NCI-H226 (cell line): ENCODE results near the gene TEX19.
"Not testable (repeated sequence)": the region's sequence is repeated elsewhere in the genome, so short reads cannot be mapped to it uniquely, and the experiment has no call there.

Source experiments
- DNase-seq: peaks from one replicate; pipeline ENCODE4 v3.0.0-alpha.2; 2015

The TEX19 gene

GRCh38 chr17:82359451-82360074 lies 516 bp downstream of the TEX19 start:
- DNase-seq: not testable (repeated sequence)

GRCh38 chr17:82361885-82362633 lies 3.0 kb downstream of the TEX19 start:
- DNase-seq: no peak

DNA sequence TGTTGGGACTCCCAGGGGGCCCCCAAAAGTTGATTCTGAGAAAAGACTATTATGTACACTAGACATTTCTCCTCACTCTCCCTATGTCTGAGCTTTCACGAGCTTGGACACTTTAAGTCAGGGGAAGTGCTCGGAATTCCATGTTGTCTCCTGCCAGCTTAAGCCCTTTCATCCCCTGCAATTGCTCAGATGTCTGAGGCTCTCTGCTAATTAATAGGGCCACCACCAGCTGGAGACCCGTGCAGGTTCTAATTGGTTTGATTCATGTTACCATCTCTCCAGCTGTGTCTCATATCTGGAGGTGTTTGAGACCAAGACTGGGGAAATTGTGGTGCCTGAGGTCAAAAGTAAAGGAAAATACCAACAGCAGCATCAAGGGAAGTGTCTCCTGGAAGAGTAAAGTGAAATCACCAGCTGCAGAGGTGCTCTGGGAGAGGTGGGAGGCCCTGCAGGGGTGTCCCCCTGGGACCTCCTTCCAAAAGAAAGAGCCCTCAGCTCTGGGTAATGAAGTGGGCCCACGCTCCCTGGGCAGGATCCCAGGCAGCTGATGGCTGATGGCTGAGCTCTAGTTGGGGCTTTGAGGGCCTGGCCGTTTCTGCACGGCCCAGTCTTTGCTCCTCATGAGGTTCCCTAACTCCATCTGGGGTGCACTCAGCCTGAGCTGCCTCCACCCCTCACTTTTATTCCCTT lies 6.7 kb downstream of the TEX19 start:
- DNase-seq: no peak

DNA sequence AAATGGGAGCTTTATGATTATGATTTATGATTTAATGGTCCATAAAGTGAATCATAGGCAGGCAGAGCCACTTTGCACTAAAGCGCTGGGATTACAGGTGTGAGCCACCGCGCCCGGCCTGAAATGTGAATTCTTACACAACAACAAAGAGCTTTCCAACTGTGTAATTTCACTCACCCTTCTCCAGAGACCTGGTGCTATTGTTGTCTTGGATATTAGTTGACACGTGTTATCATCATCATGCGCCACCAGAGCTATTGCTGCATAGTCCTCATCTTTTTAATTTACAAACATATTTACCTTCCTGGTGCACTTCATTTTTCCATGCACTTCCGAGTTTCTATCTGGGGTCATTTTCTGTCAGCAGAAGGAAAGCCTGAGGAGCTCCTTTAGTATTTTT lies 7.7 kb downstream of the TEX19 start:
- no peak for DNase-seq

DNA sequence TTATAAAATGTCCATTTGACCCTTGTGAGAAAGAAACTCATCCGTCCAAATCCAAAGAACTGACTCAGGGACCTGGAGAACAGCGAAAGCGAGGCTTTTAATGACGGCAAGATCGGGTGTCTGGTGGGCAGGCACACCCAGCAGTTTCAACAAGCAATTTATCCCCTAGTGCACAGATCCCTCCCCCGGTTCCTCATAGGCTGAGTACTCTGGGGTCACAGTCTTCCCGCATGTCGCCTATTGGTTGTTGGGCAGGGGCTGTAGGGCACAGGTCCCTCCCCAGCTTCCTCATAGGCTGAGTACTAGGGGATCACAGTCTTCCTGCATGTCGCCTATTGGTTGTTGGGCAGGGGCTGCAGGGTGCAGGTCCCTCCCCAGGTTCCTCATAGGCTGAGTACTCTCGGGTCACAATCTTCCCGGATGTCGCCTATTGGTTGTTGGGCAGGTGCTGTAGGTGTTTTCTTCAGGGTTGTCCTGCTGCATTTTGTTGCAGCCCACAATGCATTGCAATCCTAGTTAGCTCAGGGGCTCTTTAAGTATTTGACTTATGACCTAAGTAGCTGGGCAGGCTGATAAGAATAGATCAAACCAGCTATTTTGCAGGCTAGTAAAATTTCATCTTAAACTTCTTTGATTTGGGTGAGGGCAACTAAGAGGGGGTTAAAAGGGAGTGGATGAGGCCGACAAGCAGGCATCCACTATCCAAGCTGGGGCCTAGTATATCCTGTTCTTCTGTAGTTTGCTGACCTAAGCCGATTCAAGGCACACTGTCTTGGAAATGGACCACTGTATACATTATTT lies 8.9 kb downstream of the TEX19 start:
- DNase-seq: peak; percentile 81

GRCh38 chr17:82369211-82369610 lies 10.2 kb downstream of the TEX19 start:
- DNase-seq: no peak

GRCh38 chr17:82370471-82371332 lies 11.7 kb downstream of the TEX19 start:
- no peak for DNase-seq

DNA sequence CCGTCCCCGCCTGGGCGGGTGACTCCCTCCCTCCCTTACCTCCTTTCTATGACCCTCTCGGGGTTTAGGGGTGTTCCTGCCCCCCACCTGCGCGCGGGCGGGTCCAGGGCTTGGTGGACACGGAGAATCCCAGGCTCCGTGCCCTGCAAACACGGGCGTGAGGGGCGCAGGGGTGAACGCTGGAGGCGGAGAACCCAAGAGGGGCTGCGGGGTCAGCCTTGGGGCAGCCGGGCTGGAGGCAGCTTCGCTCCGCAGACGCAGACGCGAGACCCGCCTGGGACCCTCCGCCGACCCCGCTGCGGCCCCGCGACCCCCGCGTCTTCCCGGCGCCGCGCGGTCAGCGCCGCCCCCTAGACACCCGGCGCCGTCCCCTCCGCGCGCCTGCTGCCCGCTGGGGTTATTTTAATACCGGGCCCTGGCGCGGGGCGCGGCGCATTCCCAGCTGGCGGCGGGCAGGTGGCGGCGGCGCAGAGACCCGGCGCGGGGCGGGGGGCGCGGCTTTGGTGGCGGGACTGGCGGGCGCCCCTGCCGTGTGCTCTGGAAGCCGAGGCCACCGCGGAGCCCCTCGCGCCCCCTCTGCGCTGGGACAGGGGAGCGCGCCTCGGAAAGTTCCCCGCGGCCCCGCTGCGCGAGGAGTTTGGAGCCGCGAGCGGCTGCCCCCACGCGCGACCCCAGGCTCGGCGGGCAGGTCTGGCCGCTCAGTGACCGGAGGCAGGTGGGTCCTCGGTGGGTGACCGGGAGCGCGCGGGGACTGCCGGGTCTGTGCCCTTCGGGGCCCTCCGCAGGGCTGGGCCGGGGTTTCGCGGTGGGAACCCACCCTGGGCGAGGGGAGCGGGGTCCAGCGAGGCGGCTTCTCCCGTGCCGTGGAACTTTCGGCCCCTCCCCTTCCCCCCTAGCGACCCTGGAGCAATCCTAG lies 12.5 kb downstream of the TEX19 start, which contains the start of gene UTS2R:
Gene UTS2R (plus strand): TSS at position 433 of the 916 bp plus-strand sequence. CDS start 2,560 bp downstream, outside the sequence.
- DNase-seq: no peak

DNA sequence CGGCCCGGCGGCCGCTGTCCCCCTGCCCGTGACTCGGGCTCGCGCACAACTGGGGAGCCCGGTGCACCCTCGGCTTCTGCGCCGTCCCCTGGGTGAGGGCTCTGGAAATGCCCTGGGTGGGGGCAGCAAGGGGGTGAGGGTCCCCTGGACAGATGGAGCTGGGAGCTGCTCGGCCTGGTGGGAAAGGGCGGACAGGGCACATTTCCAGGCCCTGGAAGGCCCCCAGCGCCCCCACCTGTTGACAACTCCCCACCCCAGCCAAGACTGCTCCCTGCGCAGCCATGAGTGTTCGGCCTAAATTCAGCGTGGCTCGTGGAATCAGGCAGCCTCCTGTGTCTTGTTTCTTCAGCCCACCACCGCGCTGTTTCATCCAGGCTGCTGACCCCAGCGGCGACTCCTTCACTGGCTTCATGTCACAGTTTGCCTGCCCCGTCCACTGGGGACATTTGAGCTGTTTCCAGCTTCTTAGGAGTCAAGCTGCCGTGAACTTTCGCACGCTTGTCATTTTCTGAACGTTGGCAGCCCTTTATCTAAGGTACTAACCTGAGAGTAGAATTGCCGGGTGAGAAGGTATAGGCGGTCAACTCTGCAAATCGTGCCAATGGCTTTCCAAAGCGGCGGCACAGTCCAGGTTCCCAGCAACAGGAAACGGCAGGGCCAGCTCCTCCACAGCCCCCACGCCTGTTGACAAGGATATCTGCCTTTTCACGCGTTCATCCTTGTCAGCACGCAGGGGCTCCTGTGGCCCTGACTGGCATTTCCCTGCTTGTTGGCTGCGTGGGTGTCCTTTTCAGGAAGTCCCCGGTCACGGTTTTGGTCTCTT lies 13.4 kb downstream of the TEX19 start:
- no peak for DNase-seq

DNA sequence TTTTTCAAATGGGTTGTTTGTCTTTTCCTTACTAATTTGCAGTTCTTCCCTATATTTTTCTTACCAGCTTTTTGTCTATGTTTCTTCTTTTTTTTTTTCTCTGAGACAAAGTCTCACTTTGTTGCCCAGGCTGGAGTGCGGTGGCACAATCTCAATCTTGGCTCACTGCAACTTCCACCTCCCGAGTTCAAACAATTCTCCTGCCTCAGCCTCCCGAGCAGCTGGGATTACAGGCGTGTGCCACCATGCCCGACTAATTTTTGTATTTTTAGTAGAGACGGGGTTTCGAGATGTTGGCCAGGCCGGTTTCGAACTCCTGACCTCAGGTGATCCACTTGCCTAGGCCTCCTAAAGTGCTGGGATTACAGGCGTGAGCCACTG lies 14.0 kb downstream of the TEX19 start:
- DNase-seq: not testable (repeated sequence)

DNA sequence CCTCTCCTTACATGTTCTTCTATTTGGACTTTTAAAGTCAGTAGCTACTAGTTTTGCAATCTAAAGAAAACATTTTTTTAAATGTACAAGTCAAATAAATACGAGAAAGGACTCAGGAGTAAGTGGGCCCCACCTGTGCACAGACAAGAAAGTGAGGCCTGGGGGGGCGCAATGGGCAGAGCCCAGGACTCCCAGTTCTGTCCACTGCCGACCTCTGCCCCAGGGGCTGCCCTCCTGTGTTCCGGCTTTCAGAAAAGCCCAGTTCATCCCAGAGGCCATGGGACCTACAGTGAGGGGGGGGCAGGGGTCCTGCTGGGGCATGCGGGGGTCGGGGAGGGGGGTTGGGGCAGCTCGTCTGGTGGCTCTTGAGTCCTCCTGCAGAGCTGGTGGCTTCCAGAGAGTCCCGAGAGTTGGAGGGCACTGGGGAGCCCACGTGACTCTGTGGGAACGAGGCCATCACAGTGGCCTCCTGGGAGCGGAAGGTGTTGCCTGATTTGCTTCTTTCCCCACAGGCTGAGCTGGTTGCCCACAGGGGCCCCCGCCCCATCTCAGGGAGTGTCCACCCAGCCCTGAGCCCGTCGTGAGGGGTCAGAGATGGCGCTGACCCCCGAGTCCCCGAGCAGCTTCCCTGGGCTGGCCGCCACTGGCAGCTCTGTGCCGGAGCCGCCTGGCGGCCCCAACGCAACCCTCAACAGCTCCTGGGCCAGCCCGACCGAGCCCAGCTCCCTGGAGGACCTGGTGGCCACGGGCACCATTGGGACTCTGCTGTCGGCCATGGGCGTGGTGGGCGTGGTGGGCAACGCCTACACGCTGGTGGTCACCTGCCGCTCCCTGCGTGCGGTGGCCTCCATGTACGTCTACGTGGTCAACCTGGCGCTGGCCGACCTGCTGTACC lies 14.9 kb downstream of the TEX19 start:
- DNase-seq: no peak

DNA sequence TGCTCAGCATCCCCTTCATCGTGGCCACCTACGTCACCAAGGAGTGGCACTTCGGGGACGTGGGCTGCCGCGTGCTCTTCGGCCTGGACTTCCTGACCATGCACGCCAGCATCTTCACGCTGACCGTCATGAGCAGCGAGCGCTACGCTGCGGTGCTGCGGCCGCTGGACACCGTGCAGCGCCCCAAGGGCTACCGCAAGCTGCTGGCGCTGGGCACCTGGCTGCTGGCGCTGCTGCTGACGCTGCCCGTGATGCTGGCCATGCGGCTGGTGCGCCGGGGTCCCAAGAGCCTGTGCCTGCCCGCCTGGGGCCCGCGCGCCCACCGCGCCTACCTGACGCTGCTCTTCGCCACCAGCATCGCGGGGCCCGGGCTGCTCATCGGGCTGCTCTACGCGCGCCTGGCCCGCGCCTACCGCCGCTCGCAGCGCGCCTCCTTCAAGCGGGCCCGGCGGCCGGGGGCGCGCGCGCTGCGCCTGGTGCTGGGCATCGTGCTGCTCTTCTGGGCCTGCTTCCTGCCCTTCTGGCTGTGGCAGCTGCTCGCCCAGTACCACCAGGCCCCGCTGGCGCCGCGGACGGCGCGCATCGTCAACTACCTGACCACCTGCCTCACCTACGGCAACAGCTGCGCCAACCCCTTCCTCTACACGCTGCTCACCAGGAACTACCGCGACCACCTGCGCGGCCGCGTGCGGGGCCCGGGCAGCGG lies 15.7 kb downstream of the TEX19 start:
- no peak for DNase-seq

DNA sequence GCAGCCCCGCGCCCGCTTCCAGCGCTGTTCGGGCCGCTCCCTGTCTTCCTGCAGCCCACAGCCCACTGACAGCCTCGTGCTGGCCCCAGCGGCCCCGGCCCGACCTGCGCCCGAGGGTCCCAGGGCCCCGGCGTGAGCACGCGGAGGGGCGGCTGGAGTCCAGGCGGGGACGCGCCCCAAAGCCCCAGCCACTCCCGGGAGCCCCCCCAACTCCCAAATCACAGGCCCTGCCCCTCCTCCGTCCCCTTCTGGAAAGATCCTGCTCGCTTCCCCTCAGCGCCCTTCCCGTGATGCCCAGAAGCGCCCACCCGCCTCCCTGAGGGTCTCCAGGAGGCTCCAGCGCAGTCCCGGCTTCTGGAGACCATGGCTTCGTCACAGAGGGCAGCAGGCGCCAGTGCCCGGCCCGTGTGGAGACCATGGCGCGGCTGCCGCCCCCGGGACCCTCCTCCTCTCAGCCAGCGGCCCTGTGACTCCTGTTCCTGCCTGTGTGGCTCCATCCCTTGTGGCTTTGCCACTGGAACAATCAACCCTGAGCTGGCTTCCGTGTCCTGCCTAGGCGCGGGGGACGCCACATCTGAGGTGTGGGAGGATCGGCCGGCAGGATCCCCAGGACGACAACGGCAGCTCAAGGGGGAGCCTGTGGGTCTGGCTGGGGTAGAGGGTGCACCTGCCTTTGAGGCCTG lies 16.5 kb downstream of the TEX19 start:
- DNase-seq: no peak

DNA sequence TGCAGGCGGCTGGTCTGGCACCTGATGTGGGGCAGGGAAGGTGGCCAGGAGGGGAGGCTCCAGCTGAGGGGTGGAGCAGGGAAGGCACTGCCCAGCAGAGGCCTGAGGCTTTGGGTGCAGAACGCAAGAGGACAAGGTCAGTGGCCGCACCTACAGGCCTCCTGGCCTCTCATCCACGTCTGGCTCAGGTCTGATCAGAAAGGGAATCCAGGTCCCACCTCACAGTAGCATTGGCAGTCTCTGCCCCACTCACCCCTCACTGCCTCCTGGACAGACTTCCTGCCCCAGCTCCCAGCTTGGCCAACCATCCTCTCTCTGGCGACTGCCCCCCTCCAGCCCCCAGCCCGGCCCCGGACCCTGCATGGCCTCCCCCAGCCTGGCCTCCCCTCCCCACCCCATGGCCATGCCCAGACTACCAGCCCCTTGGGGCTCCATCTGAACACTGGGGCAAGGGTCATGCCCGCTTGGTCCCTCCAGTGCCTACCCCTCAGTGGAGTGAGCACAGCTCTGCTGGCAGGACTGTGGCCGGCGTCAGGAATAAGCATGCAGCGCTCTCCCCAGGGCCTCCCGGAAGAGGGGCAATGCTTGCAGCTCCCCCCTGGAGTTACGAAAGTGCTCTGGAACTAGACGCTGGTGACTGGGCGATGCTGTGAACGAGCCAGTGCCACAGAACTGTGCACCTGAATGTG lies 17.1 kb downstream of the TEX19 start:
- DNase-seq: no peak

- DNase-seq: not testable (repeated sequence)
These were observed 18.2 kb downstream of the TEX19 start for GRCh38 chr17:82377294-82377693.

- no peak for DNase-seq
These were observed 19.1 kb downstream of the TEX19 start for GRCh38 chr17:82377924-82378740.
